ENCODE data around the gene PAPSS1. TPM values are rescaled to one million over a fixed set of nuclear protein-coding genes. Genes with fewer than 3 reads are reported as not detected.

PAPSS1 gene
- total and polyA plus RNA-seq, 11 donors: 5.9 to 32.7 (median 9.3) TPM

DNA sequence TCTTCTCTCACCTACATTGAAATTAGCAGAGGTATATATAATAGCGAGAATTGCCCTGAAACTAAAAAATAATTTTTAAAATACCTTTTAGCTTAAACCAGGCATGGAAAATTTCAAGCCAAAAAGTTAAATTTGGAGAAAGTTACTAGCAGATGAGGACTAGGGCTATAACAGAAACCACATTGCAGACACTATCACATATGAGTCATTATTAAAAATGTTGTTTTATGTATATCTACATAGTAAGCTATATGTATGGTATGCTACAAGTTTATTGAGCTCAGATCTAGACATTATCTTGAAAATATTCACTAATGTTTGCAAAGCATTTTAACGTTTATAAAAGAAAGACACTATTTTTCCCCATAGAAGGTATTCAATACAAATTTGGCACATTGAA lies 147.8 kb downstream of the PAPSS1 start:
- H3K27ac ChIP-seq: no peak overlapping the region
- no peaks in the 10 kb centered on the region for H3K27me3 ChIP-seq
- H3K9me3 ChIP-seq: peaks cover 0 to 16% (median 2%) of the 10 kb centered on the region in 12 donors
- WGBS, 4 donors: 75 to 86% (median 78%) methylated on average over 2 of the region's 2 CpGs
- intact Hi-C loops (cut with DNase I): no loop called here
- TF ChIP-seq POLR2A (IDR thresholded peaks at IDR 0.05): no peak
- TF ChIP-seq, protein P1, sequence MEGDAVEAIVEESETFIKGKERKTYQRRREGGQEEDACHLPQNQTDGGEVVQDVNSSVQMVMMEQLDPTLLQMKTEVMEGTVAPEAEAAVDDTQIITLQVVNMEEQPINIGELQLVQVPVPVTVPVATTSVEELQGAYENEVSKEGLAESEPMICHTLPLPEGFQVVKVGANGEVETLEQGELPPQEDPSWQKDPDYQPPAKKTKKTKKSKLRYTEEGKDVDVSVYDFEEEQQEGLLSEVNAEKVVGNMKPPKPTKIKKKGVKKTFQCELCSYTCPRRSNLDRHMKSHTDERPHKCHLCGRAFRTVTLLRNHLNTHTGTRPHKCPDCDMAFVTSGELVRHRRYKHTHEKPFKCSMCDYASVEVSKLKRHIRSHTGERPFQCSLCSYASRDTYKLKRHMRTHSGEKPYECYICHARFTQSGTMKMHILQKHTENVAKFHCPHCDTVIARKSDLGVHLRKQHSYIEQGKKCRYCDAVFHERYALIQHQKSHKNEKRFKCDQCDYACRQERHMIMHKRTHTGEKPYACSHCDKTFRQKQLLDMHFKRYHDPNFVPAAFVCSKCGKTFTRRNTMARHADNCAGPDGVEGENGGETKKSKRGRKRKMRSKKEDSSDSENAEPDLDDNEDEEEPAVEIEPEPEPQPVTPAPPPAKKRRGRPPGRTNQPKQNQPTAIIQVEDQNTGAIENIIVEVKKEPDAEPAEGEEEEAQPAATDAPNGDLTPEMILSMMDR (IDR thresholded peaks at IDR 0.05): no peak
- no peaks in the 10 kb centered on the region for H3K36me3 ChIP-seq
- DNase-seq: no peak
- H3K4me1 ChIP-seq: no peaks in the 10 kb centered on the region
- ATAC-seq: no peak
- H3K4me3 ChIP-seq: no peak overlapping the region

DNA sequence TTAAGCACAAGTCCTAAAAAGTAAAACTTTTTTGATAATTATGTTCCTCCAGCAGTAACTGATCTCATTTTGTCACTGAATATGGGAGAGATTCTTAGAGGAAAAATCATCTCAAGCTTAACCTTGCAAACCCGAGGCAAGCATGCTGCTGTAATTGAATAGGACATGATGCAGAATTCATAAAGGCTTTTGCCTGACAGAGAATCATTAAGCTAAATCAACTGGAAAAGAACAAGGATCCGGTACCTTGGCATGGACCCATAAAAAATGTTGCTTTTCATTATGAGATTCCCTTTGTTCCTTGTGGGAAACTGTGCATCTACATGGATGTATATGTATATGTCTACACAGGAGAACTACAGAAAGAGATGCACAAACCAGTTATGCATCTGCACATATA lies 149.1 kb downstream of the PAPSS1 start:
- no peak for TF ChIP-seq POLR2A (IDR thresholded peaks at IDR 0.05)
- TF ChIP-seq, protein P1 (IDR thresholded peaks at IDR 0.05): no peak
- intact Hi-C loops (cut with DNase I): no loop called here
- no peak overlapping the region for H3K4me3 ChIP-seq
- no peaks in the 10 kb centered on the region for H3K36me3 ChIP-seq
- no peak overlapping the region for H3K27ac ChIP-seq
- DNase-seq: no peak
- no peaks in the 10 kb centered on the region for H3K27me3 ChIP-seq
- H3K4me1 ChIP-seq: no peaks in the 10 kb centered on the region
- no peak for ATAC-seq
- WGBS, 4 donors: 64 to 76% (median 64%) methylated on average over 2 of the region's 2 CpGs
- peaks cover 0 to 20% (median 2%) of the 10 kb centered on the region in 12 donors for H3K9me3 ChIP-seq

DNA sequence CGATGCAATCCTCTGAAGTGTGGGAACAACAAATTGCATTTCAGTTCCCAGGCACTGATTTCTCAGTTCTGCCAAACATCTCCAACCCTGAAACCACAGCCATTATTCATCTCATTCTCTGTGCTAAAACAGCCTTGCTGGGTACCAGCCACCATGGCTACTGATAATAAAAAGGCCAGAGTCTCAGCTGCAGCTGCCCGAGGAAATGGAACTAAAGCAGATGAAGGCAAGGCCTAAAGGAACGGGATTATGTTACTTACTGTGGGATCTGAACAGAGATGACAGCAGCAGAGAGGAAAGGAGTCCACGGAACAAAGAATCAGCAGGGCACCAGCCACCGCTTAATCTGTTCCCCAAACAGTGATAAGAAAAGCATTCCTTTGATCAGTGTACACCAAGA lies 155.7 kb downstream of the PAPSS1 start:
- 15 to 23% (median 19%) methylated on average over 5 of the region's 5 CpGs for WGBS, 4 donors
- H3K27me3 ChIP-seq: no peaks in the 10 kb centered on the region
- no peak overlapping the region for H3K27ac ChIP-seq
- no peak for ATAC-seq
- H3K4me3 ChIP-seq: no peak overlapping the region
- no peak for DNase-seq
- TF ChIP-seq POLR2A (IDR thresholded peaks at IDR 0.05): no peak
- TF ChIP-seq, protein P1 (IDR thresholded peaks at IDR 0.05): no peak
- no peaks in the 10 kb centered on the region for H3K4me1 ChIP-seq
- intact Hi-C loops (cut with DNase I): no loop called here
- peaks cover 0 to 34% (median 2%) of the 10 kb centered on the region in 12 donors for H3K9me3 ChIP-seq
- H3K36me3 ChIP-seq: no peaks in the 10 kb centered on the region

Other genes with a start within 250 kb of the PAPSS1 start
- gene SGMS2, start 104.7 kb upstream of the PAPSS1 start, total RNA-seq: 100 to 1,000 TPM in 1 of 9 donors, 10 to 100 TPM in 8; 19.2 to 117 (median 29.8) TPM
- 10 to 100 TPM in 1 of 2 donors, 1 to 10 TPM in 1; 2.6 to 55.7 TPM for gene SGMS2, start 104.7 kb upstream of the PAPSS1 start, polyA plus RNA-seq
- 10 to 100 TPM in 1 of 9 donors, 1 to 10 TPM in 8; 5.5 to 11.8 (median 6.9) TPM for gene CYP2U1, start 211.3 kb upstream of the PAPSS1 start, total RNA-seq
- 1 to 10 TPM; 3.7 to 5.8 TPM for gene CYP2U1, start 211.3 kb upstream of the PAPSS1 start, polyA plus RNA-seq